M059J (cell line): ENCODE results near the gene GCK. TPM values are rescaled to one million over a fixed set of nuclear protein-coding genes. Genes with fewer than 3 reads are reported as not detected.

Source experiments
- DNase-seq: peaks from one replicate; pipeline ENCODE4 v3.0.0-alpha.2; 2012; ENCODE audit warnings: low read depth
- total RNA-seq: library from RNA; depleted of rRNA; stranded (reverse); fragments of >200 nt; shearing (Covaris generic); gene quantifications from 2 replicates; pipeline ENCODE4 v1.2.3, GENCODE V29; 2014

GCK gene
- total RNA-seq, 1 experiment from 2014 or later, result not detected

DNA sequence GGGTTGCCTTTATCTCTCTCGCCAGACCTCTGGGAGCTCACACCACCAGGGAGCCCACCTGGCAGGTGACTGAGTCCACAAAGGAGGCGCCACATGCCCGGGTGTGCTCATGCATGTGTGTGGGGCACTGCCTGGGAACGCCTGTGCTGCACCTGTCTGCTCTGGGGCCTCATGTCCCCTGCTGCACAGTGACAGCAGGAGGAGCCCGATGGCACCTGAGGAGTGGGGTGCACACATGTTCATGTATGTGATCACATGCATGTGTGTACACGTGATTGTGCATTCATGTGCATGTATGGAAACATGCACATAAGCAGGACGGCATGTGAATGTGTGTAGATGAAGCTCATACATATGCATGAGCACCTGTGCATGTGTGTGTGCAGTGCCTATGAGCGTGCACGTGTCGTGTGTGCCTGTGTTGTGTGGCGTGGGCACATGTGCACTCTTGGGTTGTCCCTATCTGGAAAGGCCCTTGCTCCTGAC, 33.6 kb upstream of the GCK start:
- DNase-seq, result no peak

DNA sequence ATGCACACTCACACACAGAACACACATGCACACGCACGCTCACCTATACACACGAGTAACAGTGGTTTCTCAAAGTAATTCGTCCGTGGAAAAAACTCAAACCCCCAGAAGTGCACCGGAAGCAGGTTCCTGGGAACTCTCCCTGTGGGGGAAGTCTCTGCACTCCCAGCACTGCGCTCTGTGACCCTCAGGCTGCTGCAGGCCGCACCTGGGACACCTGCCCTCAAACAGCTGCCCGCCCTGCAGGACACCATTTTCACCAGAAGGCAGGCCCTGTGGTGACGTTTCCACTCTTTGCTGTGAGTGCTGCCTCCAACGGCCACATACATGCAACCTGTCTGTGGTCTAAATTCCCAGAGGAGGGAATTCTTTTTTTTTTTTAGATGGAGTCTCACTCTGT, 32.8 kb upstream of the GCK start:
- no peak for DNase-seq

DNA sequence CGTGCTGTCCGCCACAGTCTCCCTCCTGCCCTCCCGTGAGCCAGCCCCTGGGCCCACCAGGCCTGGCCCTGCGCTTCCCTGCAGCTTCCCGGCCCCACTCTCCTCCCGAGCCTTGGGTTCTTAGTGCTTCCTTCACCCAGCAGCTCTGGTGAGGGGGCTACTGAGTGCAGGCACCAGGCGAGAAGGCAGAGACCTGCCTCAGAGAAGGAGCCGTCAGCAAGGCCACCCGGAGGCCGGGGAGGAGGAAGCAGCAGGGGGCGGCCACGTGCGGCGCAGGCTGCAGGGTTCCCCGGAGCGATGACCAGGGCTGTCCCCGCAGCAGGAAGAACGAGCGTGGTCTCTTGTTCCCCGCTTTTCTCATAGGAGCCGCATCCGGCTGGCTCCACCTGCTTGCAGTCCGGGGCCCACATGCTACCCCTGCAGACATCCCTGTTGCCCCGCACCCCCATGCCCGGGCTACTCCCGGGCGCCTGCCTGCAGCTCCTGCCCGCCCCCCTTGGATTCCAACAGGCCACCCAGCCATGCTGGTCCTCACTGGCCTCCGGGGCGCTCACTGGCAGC, 32.1 kb upstream of the GCK start:
- no peak for DNase-seq

DNA sequence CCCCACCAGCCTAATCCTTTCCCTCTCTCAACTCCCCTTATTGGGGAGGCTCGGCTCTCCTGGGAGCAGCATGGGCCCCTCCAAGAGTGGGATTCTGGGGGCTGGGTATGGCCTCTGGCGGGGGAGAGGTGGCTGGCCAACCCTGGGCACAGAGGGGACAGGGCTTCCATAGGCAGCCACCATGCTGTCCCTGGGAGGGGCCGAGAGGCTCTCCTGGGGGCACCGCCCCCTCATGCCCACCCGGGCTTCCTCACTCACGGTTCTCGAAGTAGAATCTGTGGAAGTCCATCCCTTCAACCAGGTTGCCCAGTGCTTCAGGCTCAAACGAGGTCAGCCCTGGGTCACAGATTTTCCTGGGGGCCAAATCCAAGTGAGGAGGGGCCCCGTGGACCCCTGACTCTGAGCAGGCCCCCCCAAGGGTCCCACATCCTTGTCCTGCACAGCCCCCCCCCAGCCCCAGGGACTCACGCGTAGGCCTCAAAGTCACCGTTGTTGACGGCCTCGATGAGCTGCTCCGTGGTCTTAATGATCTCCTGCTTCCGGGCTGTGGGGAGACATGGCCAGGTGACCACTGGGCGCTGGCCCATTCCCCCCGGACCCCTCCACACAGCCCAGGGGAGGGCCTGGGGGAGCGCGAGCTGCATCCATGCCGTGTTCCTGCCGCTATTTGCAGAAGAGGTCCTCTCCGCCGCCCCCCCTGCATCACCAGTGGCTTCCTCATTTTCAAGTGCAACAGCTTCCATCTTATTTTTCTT, 31.3 kb upstream of the GCK start:
- DNase-seq, result no peak

DNA sequence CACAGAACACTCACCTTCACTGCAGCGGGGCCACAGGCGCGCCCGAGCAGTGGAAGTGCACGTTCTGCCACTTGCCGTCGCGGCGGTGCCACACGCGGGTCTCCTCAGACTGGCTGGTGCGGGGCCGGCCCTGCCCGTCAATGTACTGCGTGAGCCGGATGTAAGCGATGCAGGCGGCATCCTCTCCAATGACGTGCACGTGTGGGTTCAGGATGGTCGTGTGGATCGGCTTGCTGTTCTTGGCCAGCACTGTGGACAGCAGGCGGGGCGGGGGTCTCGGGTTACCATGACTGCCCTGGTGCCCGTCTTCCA, 30.8 kb upstream of the GCK start:
- DNase-seq, result no peak

DNA sequence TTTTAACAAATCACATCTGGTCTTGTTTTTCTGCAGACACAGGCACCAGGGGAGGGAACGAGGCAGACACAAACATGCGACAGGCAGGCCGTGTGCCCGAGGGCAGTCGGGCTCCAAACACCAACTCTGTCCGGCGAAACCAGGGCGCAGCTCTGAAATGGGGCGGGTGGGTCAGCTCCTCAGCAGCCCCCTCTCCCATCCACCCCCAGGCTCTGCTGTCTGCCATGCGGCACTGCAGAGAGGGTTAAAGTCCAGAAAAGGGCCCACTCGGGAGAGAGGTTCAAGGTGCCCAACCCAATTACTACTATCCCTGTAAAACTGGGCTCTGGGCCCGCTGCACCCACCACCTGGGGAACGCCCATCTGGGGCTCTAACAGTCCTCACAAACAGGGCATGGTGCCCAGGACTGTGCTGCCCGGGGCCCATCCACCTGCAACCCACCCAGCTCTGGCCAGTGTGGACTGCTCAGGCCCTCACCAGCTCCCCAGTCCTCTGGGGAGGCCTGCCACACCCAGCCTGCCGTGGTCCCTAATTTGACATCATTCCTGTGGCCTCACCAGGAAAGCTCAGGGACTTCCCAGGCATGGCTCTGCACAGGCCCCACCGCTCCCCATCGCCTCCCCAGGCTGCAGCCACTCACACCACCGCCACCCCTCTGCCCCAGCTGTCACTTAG, 30.3 kb upstream of the GCK start:
- DNase-seq, result no peak

DNA sequence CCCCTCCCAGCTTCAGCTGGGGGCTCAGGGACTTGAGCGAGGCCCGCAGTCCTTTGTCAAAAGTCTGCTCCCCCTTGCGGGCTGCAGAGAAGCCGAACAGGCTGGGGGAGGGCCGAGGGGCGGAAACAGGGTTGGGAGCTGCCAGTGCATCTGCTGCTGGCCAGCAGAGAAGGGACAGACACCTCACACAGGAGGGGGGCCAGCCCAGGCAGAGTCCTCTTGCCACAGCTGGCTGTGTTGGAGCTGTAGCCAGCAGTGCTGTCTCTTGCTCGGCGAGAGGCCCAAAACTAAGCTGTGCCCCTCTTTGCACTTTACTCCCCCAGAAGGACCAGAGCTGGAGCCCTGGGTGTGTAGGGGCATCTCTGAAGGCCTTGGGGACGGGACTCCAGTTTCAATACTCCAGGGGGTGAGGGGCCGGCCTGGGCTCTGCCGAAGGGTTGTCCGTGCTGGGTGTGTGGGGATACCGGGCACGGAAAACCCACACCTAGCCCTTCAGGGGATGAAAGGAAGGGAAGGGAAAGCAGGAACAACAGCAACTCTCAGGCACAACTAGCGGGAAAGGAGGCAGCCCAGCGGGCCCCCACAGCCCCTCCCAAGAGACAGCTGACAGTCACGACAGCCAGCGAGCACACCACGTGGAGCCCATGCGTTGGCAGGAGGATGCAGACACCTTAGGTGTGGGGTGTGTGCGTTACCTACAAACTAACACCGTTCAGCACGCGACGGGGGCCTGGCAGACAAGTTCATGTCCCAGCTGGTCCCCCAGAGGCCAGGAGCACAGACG, 29.4 kb upstream of the GCK start:
- DNase-seq, result no peak

DNA sequence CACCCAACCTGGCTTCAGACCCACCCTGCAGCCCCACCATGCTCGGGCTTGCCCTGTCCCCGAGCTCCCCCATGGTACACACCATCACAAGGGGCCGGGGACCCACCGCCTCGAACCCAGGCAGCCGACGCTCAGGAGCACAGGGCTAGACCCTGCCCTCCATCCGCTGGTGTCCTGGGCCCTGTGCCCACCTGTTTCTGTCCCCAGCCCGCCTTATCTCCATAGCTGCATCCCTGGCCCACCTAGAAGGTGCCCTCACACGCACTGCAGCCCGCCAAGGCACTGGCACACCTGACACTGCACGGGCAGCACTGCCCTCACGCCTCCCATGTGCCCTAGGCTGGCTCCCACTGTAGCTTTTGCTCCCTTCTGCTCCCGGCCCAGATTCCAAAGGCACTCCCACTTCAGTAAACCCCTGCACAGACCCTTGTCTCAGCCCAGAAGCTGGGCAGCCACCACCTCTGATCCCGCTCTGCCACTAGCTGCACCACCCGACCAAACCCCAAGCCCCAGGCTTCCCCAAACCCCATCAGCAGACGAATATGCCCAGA, 28.7 kb upstream of the GCK start:
- no peak for DNase-seq

DNA sequence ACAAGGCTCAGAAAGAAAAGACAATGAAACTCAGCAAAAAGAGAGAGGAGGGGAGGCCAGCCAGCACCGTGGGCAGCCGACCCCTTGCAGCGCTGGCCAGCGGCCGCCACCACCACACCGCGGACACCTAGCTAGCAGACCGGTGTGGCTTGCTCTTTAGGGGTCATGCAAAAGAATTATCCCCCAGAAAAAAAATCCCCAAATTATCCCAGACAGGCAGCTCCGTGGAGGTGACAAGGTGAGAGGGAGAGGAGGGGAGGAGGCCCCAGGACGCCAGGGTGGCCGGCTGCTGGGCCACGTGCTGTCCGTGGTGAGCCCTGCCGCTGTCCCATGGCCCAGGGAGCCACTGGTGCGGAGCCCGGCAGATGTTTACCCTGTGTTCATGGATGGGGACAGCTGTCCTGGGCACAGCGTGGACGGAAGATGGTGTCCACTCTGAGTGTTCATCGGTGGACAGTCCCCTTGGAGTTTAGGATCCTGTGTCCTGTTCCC, 28.0 kb upstream of the GCK start:
- no peak for DNase-seq

DNA sequence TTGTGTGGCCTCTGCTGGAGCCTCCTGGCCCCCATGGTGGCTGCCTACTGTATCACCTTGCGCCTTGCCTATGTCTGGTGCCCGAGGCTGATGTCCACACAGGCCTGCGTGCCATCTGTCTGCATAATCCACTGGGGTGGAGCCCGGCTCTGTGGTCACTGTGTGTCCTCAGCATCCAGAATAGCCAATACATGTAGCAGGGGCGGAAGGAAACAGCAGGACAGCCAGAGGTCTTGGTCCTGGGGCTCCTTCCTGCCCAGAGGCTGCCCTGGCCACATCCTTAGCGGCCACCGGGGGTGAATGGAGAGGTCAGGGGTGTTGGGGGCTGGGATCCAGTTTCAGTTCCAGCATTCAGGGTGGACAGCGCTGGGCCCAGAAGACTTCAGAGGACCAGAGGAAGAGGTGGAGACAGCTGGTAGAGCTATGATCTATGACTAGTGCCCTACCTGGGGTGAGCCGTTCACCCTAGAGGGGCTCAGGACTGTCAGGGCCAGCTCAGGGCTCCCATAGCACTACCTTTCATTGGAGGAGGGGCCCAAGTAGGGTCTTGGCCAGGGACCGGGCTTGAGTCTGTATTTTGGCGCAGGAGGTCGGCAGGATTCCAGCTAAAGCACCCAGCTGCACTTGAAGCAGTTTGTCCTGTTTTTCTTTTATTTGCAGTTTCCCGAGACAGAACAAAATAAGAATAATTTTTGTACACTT, 27.4 kb upstream of the GCK start:
- DNase-seq, result no peak

DNA sequence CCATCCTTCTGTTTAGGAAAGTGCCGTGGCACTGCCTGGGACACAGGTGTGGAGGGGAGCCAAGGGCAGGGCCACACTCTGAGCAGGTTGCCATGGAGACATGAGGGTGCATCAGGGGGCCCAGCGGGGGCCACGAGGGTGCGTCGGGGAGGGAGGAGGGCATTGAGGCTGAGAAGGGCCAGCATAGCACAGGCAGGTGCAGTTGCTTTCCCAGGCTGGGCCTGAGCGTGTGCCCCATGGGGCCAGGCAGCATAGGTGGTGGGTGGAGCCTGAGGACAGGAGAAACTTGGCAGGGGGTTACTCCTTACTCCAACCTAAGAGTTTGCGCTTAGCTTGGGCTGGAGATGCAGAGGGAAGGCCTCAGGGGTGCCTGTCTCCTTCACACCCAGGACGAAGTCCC, 26.8 kb upstream of the GCK start:
- DNase-seq, result no peak

DNA sequence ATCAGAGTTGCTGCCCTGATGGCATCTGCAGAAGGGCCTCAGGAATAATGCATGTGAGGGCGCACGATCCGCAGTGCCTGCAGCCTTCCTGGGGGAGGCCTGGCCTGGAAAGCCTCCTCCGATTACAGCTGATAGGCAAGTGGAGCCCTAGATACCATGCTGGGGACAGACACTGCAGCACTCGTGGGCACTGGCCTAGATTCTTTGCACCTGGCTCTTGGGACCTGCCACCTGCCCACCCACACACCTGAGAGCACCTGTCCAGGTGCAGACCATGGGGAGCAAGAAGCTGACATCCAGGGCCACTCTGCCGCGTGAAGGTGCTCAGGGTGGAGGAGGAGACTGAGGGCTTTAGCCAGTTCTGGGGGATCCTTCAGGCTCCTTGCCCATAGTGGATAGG, 26.3 kb upstream of the GCK start:
- DNase-seq, result no peak

DNA sequence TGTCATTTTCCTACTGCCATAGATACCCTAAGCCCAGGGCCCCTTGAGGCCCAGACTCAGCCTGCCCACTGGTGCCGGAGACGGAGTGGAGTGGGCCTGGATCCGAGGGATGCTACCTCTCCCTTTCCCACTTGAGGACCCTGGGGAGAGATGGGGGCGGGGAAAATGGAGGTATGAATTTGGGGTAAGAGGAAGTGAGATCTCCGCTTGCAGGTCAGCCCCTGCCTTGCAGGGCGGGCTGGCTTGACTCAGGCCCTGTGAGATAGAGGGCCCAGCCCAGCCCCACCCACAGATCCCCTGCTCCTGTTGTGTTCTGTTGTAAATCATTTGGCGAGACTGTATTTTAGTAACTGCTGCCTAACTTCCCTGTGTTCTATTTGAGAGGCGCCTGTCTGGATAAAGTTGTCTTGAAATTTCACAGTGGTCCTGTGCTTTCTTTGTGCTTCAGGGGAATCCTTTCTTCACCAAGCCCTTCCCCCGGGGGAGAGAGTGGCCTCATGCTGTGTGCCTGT, 24.7 kb upstream of the GCK start:
- no peak for DNase-seq

DNA sequence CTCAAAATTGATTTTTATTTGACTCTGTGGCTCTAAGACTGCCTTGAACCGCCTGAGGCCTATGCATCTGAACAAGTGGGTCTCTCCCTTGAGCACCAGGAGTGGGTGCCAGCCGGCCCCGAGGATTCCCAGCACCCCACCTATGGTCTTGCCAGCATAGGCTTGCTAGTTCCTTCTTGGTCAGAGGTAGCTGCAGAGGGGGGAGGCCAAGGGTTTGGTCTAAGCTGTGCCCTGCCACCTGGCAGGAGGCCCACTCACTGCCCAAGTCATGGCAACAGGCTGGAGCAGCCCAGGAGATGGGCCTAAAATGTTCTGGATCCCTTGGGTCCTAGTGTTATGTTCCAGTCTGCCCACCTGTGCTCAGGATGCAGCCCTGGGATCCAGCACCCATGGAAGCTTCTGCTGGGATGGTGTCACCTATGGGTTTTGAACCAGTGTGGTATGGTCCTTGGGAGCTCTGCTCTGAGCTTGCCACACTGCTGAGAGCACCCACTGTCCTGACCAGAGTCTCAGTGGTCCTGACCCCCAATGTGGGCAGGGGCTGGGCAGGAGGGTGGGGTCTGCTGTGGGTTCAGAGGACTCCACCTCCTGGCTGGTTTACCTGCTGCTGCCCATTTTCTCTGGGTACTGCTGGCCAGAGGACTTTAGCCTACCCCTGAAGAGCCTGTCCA, 24.1 kb upstream of the GCK start:
- no peak for DNase-seq

DNA sequence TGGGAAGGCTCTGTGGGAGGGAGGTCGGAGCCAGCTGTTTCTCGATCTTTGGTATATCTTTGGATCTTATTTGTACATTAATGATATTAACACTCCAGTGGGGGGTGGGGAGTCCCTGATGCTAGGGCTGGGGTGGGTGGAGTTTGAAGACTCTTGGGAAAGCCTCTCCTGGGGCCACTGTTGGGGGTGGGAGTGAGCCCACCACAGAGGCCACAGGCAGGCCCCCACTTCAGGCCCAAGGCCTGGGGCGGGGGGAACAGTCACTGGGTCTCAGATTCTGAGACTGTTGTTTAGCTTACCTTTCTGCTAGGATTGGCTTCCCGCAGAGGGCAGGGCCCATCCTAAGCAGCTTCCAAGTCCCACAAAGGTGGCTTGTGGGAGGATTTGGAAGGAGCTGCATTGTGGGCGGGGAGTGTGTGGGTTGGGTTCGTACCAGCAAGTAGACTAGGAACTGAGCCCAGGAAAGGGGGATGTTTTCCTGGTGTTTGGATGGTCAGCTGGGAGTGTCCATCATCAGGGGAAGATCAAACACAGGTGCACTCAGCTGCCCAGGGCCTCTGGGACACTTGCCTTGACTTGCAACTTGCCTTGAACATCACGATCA, 23.4 kb upstream of the GCK start:
- no peak for DNase-seq

DNA sequence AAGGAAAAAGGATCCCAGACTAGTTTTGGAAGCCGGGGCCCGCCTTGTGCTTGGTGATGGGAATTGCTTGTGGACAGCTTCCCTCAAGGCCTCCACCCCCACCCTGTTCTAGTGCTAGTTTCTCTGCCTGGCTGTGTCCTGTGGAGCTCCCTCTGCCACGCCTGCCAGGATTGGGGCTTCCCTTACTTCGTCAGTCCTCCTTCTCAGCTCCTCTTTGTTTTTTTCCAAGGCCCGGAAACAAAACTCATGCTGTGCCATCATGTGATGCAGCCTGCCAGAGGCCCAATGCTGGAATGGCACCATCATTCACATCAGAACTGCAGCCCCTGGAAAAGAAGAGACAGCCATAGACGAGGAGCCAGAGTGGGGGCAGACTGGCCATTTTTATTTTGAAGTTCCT, 22.8 kb upstream of the GCK start:
- no peak for DNase-seq

DNA sequence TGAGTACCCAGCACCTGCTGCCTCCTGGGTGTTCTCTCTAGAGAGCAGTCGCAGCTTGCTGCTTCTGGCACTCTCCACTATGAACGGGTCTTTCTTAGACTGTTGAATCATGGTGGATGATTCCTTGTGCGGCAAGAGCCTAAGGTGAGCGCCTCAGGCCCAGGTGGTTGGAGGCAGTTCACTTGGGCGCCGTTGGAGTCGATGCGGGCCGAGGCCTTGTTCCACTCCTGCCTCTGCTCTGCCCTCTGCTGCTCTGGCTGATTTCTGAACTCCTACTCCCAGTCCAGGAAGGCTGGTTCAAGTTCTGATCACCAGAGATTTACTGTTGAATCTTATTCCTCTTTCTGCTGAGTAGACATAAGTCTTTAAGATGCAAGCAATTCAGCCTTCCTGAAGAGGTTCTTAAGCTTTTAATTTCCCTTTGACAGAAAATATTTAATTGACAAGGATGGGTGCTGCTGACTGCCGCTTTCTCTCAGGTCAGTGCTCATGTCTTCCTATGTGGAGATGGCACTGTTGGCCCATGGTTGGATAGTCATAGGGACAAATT, 22.0 kb upstream of the GCK start:
- no peak for DNase-seq

DNA sequence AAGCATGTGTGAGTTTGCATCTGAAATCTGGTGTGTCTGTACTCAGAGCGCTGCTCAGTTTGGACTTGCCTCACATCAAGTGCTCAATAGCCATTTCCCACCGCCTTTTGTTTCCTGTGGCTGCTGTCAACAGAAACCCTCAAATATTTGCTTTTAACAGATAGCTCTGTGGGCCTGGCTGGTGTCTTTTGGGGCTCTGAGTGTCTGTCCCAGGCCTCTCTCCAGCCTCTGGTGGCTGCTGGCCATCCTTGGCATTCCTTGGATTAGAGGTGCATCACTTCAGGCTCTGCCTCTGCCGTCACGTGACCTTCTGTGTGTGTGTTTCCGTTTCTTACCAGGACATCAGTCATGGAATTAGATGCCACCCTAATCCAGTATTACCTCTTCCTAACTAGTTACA, 20.9 kb upstream of the GCK start:
- DNase-seq, result no peak

DNA sequence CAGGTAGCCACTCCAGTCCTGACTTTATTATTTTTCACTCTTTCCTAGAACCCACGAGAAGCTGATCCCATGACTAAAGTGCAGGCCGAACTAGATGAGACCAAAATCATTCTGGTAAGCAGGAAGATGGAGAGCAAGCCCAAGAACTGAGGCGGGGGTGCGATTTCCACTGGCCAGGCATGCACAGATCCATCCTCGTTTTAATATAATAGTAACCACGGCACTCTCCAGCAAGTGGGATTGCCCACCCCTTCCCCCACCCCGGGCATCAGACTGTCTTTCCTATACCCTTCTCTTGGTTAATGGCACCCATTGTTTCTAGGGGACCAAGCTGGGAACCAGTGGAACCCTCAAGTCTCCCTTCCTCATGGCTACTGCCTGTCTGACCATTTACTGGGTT, 18.8 kb upstream of the GCK start:
- DNase-seq, result no peak

DNA sequence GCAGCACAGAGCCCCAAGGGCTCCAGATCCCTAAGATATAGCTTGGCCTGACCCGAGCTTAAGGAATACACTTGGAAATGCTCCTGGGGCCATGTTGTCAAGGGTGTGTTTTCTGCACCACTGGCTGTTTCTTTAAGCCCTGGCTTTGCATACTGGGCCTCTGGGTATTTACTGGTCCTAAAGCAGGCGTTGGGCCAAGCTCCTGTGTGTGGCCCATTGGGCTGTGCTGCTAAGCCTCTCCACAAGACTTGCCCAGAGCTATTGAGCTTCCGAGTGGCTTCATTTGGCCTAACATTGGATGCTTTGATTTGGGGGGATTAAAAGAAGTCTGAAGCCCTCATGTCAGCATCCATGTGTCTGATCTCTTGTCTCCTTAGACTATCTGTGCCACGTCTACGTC, 16.8 kb upstream of the GCK start:
- DNase-seq, result no peak
